GM12874 (cell line): ENCODE measurements around the gene RAD51B.

Source experiments
- CTCF ChIP-seq: IDR thresholded peaks from 2 replicates; pipeline ENCODE4 v1.5.1; 2011; ENCODE audit warnings: low read depth, mild to moderate bottlenecking, control low read depth, low read length, moderate library complexity; ENCODE audit not compliant: insufficient read depth

Gene RAD51B

GRCh38 chr14:68458253-68458652, 638.7 kb downstream of the RAD51B start:
- TF ChIP-seq CTCF, result no peak

GRCh38 chr14:68458840-68459469, 639.4 kb downstream of the RAD51B start:
- no peak for TF ChIP-seq CTCF

GRCh38 chr14:68459480-68460136, 640.0 kb downstream of the RAD51B start:
- TF ChIP-seq CTCF, result no peak

- no peak for TF ChIP-seq CTCF
Observed at GRCh38 chr14:68460541-68460940, 641.0 kb downstream of the RAD51B start.

GRCh38 chr14:68461086-68461485, 641.5 kb downstream of the RAD51B start:
- TF ChIP-seq CTCF, result no peak

GRCh38 chr14:68462683-68463082, 643.1 kb downstream of the RAD51B start:
- no peak for TF ChIP-seq CTCF

- TF ChIP-seq CTCF, result no peak
Observed at GRCh38 chr14:68463299-68463698, 643.7 kb downstream of the RAD51B start.
